KMS-11 (cell line): ENCODE results near the gene CLEC2A.

ENCODE experiments used
- H2AFZ ChIP-seq: fragments of 200-600 bp; sonication (generic); 2 replicates; pipeline ENCODE4 v1.6.1; 2016; ENCODE audit warnings: antibody characterized with exemption, mixed run types, low read depth
- H3K27ac ChIP-seq: fragments of 200-600 bp; sonication (generic); 2 replicates; pipeline ENCODE4 v1.6.1; 2016; ENCODE audit warnings: mild to moderate bottlenecking, mixed run types
- H3K27me3 ChIP-seq: fragments of 200-600 bp; sonication (generic); 2 replicates; pipeline ENCODE4 v1.6.1; 2017; ENCODE audit warnings: mild to moderate bottlenecking, low read depth, mixed run types, moderate library complexity; ENCODE audit not compliant: insufficient read depth
- H3K36me3 ChIP-seq: fragments of 200-600 bp; sonication (generic); 2 replicates; pipeline ENCODE4 v1.6.1; 2017; ENCODE audit warnings: mild to moderate bottlenecking, mixed run types; ENCODE audit not compliant: insufficient read depth
- H3K4me1 ChIP-seq: fragments of 200-600 bp; sonication (generic); 2 replicates; pipeline ENCODE4 v1.6.1; 2016; ENCODE audit warnings: mild to moderate bottlenecking, low read depth, mixed run types; ENCODE audit not compliant: poor library complexity, severe bottlenecking
- H3K4me2 ChIP-seq: fragments of 200-600 bp; sonication (generic); 2 replicates; pipeline ENCODE4 v1.7.0; 2016; ENCODE audit warnings: mild to moderate bottlenecking, mixed run types
- H3K4me3 ChIP-seq: fragments of 200-600 bp; sonication (generic); IDR thresholded peaks from 2 replicates; pipeline ENCODE4 v1.6.1; 2017; ENCODE audit warnings: low read depth, low read length, mixed read lengths; ENCODE audit not compliant: insufficient read depth
- H3K79me2 ChIP-seq: fragments of 200-600 bp; sonication (generic); 2 replicates; pipeline ENCODE4 v1.6.1; 2016; ENCODE audit warnings: low read depth, mixed run types; ENCODE audit not compliant: insufficient read depth
- H3K9ac ChIP-seq: fragments of 200-600 bp; sonication (generic); 2 replicates; pipeline ENCODE4 v1.6.1; 2016; ENCODE audit warnings: mild to moderate bottlenecking, mixed run types
- H4K20me1 ChIP-seq: fragments of 200-600 bp; sonication (generic); 2 replicates; pipeline ENCODE4 v1.6.1; 2016; ENCODE audit warnings: mild to moderate bottlenecking, mixed run types; ENCODE audit not compliant: insufficient read depth
- TF ChIP-seq, protein P1 (sequence below): fragments of 200-600 bp; sonication (generic); conservative IDR thresholded peaks from 2 replicates; pipeline ENCODE4 v1.6.1; 2017; ENCODE audit warnings: low read depth, mild to moderate bottlenecking, antibody characterized with exemption, low read length, moderate library complexity, mixed read lengths

The CLEC2A gene

DNA sequence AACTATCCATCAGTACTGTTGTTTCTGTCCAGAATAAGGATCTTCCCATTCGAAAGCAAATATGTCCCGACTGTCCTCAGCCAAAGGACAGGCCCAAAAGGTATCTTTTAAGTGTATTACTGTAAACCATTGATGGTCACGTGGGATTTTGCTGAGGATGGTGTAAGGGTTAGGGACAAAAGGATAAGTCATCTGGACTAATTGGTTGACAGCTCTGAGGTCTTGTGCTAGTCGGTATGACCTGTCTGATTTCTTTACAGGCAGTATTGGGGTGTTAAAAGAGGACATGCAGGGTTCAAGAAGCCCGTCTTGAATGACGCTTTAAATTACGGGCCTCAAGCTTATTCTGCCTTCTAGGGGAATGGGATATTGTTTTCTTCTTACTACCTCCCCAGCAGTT lies 24.4 kb downstream of the CLEC2A start:
- no peaks in the 10 kb centered on the region for H3K27me3 ChIP-seq
- TF ChIP-seq, protein P1, sequence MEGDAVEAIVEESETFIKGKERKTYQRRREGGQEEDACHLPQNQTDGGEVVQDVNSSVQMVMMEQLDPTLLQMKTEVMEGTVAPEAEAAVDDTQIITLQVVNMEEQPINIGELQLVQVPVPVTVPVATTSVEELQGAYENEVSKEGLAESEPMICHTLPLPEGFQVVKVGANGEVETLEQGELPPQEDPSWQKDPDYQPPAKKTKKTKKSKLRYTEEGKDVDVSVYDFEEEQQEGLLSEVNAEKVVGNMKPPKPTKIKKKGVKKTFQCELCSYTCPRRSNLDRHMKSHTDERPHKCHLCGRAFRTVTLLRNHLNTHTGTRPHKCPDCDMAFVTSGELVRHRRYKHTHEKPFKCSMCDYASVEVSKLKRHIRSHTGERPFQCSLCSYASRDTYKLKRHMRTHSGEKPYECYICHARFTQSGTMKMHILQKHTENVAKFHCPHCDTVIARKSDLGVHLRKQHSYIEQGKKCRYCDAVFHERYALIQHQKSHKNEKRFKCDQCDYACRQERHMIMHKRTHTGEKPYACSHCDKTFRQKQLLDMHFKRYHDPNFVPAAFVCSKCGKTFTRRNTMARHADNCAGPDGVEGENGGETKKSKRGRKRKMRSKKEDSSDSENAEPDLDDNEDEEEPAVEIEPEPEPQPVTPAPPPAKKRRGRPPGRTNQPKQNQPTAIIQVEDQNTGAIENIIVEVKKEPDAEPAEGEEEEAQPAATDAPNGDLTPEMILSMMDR = no peak
- H3K36me3 ChIP-seq = no peaks in the 10 kb centered on the region
- H3K9ac ChIP-seq = no peak overlapping the region
- no peak overlapping the region for H2AFZ ChIP-seq
- no peaks in the 10 kb centered on the region for H3K79me2 ChIP-seq
- H3K27ac ChIP-seq = no peak overlapping the region
- H3K4me3 ChIP-seq = no peak overlapping the region
- H3K4me1 ChIP-seq = no peaks in the 10 kb centered on the region
- no peaks in the 10 kb centered on the region for H4K20me1 ChIP-seq
- no peak overlapping the region for H3K4me2 ChIP-seq

GRCh38 chr12:9906873-9907272 lies 25.3 kb downstream of the CLEC2A start:
- TF ChIP-seq, protein P1 = no peak
- no peaks in the 10 kb centered on the region for H3K79me2 ChIP-seq
- no peak overlapping the region for H3K9ac ChIP-seq

GRCh38 chr12:9902539-9903228 lies 29.5 kb downstream of the CLEC2A start:
- H3K4me2 ChIP-seq = no peak overlapping the region
- no peak overlapping the region for H3K4me3 ChIP-seq
- no peak overlapping the region for H3K27ac ChIP-seq
- TF ChIP-seq, protein P1 = no peak
- no peak overlapping the region for H2AFZ ChIP-seq
- no peak overlapping the region for H3K9ac ChIP-seq
- H3K79me2 ChIP-seq = no peaks in the 10 kb centered on the region
- no peaks in the 10 kb centered on the region for H3K27me3 ChIP-seq
- H3K36me3 ChIP-seq = no peaks in the 10 kb centered on the region
- no peaks in the 10 kb centered on the region for H4K20me1 ChIP-seq
- no peaks in the 10 kb centered on the region for H3K4me1 ChIP-seq

More at GRCh38 chr12:9906873-9907272, 25.3 kb downstream of the CLEC2A start:
- Histone ChIP-seq H2AFZ (no peak overlapping the region), H3K27me3 (no peaks in the 10 kb centered on the region), H3K27ac (no peak overlapping the region), H3K4me3 (no peak overlapping the region), H3K36me3 (no peaks in the 10 kb centered on the region), H3K4me2 (no peak overlapping the region), H4K20me1 (no peaks in the 10 kb centered on the region), H3K4me1 (no peaks in the 10 kb centered on the region)

DNA sequence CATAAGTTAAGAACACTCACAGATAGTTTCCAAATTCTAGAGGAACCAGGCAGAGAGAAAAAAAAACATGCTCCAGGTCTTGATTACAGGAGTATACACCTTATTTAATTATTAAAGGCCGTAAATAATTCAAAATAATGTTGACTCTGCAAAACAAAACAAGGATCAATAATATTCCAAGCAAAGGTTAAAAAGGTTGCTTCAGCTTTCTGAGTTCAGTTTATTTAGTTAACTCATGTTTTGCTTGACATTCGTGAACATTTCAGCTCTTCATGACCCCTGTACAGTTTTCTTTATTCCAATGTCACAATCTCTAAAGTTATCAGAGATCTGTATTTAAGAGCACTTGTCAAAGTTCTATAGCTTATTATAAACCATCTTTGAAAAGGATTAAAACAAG lies 31.2 kb downstream of the CLEC2A start:
- Histone ChIP-seq H3K79me2 (no peaks in the 10 kb centered on the region), H2AFZ (no peak overlapping the region), H3K36me3 (no peaks in the 10 kb centered on the region), H3K4me1 (no peaks in the 10 kb centered on the region), H3K9ac (no peak overlapping the region), H4K20me1 (no peaks in the 10 kb centered on the region), H3K4me2 (no peak overlapping the region), H3K27me3 (no peaks in the 10 kb centered on the region), H3K27ac (no peak overlapping the region), H3K4me3 (no peak overlapping the region)
- TF ChIP-seq, protein P1 = no peak
